ENCODE data around the gene L3MBTL4.

L3MBTL4 gene

DNA sequence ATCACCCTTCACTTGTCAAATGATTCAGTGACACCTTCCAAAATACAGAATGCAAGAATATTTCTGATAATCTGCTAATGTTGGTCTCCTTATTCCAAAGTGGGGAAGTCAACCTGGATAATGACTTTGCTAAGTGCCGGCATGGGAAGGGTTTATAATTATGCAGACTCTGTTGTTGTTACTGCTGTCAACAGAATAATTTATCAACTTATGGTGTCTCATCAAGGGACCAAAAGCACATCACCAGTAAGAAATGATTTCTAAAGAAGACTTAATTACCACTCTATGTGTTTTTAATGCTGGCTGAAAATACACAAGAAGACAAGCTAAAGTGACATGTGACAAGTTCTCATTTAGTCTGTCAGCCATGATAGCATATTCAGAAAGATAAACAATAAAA is 403.8 kb downstream of the L3MBTL4 start:
- H3K27me3 ChIP-seq (replicated peaks) = no peaks in the 10 kb centered on the region
- TF ChIP-seq, protein P1, sequence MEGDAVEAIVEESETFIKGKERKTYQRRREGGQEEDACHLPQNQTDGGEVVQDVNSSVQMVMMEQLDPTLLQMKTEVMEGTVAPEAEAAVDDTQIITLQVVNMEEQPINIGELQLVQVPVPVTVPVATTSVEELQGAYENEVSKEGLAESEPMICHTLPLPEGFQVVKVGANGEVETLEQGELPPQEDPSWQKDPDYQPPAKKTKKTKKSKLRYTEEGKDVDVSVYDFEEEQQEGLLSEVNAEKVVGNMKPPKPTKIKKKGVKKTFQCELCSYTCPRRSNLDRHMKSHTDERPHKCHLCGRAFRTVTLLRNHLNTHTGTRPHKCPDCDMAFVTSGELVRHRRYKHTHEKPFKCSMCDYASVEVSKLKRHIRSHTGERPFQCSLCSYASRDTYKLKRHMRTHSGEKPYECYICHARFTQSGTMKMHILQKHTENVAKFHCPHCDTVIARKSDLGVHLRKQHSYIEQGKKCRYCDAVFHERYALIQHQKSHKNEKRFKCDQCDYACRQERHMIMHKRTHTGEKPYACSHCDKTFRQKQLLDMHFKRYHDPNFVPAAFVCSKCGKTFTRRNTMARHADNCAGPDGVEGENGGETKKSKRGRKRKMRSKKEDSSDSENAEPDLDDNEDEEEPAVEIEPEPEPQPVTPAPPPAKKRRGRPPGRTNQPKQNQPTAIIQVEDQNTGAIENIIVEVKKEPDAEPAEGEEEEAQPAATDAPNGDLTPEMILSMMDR (IDR thresholded peaks at IDR 0.05; ENCODE audit: low read depth, low read length, missing control alignments) = no peak
- DNase-seq = no peak
- H3K36me3 ChIP-seq (replicated peaks) = no peaks in the 10 kb centered on the region
- H3K4me3 ChIP-seq (ENCODE audit: low read depth, low read length) = no peak overlapping the region
- in situ Hi-C loops (cut with HindIII; ENCODE audit: low pct_ligation_motif_present, low sequenced_read_pairs) = no loop called here
- no peak overlapping the region for H3K27ac ChIP-seq

DNA sequence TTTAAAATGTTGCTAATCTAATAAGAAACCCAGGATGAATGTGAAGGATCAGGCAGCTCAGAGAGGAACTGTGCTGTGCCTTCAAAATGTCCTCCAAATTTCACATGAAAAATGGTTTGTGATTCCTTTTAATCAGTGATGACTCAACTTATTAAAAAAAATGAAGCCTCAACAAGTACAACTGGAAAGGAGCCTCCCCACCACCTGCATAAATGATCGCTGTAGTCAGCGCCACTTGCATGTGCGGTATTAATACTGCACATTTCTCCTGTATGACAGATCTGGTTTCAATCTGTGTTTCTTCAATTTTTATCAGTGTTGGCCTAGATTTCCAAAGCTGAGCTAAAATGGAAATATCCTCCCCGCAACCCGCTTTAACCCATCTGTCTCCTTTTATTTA is 404.4 kb downstream of the L3MBTL4 start:
- no peaks in the 10 kb centered on the region for H3K36me3 ChIP-seq (replicated peaks)
- H3K27ac ChIP-seq = peak overlapping the region; percentile 56
- H3K27me3 ChIP-seq (replicated peaks) = no peaks in the 10 kb centered on the region
- DNase-seq = peak; percentile 35
- no peak overlapping the region for H3K4me3 ChIP-seq (ENCODE audit: low read depth, low read length)
- in situ Hi-C loops (cut with HindIII; ENCODE audit: low pct_ligation_motif_present, low sequenced_read_pairs) = no loop called here
- TF ChIP-seq, protein P1 (IDR thresholded peaks at IDR 0.05; ENCODE audit: low read depth, low read length, missing control alignments) = no peak

DNA sequence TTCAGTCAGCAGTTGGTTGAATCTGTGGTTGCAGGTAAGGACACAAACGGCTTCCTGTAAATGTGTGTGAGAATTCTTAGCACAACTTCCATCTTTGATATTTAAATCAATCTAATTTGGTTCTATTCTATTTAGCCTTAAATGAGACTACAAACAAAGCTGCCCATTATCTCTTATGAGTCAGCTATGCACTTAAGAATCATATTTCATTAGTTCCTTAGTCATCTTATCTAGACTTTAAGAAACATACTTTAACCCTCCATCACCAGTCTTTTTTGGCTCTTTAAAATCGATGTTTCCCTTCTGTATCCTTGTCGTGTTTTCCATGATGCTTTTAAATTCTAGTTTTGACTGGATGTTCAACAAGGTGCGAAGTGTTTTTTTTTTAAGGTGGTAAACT is 405.0 kb downstream of the L3MBTL4 start:
- no peaks in the 10 kb centered on the region for H3K27me3 ChIP-seq (replicated peaks)
- in situ Hi-C loops (cut with HindIII; ENCODE audit: low pct_ligation_motif_present, low sequenced_read_pairs) = no loop called here
- TF ChIP-seq, protein P1 (IDR thresholded peaks at IDR 0.05; ENCODE audit: low read depth, low read length, missing control alignments) = no peak
- no peak overlapping the region for H3K4me3 ChIP-seq (ENCODE audit: low read depth, low read length)
- DNase-seq = no peak
- peak overlapping the region; percentile 56 for H3K27ac ChIP-seq
- H3K36me3 ChIP-seq (replicated peaks) = no peaks in the 10 kb centered on the region

DNA sequence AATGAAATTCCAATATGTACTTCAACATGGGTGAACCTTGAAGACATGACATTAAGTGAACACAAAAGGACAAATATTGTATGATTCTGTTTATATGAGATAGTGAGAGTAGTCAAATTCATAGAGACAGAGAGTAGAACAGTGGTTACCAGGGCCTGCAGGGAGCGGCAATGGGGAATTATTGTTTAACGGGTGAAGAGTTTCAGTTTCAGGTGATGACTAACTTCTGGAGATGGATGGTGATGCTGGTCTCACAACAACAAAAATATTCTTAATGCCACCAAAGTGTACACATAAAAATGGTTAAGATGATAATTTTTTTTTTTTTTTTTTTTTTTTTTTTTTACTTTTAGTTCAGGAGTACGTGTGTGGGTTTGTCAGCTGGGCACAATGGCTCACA is 410.0 kb downstream of the L3MBTL4 start:
- Histone ChIP-seq H3K4me3 (ENCODE audit: low read depth, low read length) (no peak overlapping the region), H3K36me3 (replicated peaks) (no peaks in the 10 kb centered on the region), H3K27ac (no peak overlapping the region), H3K27me3 (replicated peaks) (no peaks in the 10 kb centered on the region)
- TF ChIP-seq, protein P1 (IDR thresholded peaks at IDR 0.05; ENCODE audit: low read depth, low read length, missing control alignments) = no peak
- no peak for DNase-seq
- in situ Hi-C loops (cut with HindIII; ENCODE audit: low pct_ligation_motif_present, low sequenced_read_pairs) = no loop called here

DNA sequence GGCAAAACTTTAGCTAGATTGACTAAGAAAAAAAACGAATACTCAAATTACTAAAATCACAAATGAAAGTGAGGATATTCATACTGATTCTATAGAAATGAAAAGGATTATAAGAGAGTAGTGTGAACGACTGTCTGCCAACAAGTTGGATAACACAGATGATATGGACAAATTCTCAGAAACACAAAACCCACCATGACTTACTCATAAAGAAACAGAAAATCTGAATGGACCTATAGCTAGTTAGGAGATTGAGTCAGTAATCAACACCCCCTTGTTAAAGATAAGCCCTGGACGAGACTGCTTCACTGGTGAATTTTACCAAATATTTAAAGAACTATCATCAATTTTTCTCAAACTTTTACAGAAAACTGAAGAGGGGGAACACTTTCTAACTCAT is 410.6 kb downstream of the L3MBTL4 start:
- TF ChIP-seq, protein P1 (IDR thresholded peaks at IDR 0.05; ENCODE audit: low read depth, low read length, missing control alignments) = no peak
- no peaks in the 10 kb centered on the region for H3K27me3 ChIP-seq (replicated peaks)
- in situ Hi-C loops (cut with HindIII; ENCODE audit: low pct_ligation_motif_present, low sequenced_read_pairs) = no loop called here
- H3K4me3 ChIP-seq (ENCODE audit: low read depth, low read length) = no peak overlapping the region
- no peak for DNase-seq
- H3K27ac ChIP-seq = no peak overlapping the region
- H3K36me3 ChIP-seq (replicated peaks) = no peaks in the 10 kb centered on the region

DNA sequence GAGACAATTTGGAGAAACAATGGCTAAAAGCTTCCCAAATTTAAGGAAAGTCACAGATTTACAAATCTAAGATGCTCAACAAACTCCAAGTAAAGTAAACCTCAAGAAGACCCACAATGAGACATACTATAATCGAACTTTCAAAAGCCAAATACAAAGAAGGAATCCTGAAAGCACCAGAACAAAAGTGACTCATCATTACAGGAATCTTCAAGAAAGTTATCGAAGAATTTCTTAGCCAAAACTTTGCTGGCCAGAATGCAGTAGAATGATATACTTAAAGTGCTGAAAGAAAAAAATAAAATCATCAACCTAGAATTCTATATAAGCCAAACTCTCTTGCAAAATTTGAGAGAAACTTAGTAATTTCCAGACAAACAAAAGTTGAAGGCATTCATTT is 412.8 kb downstream of the L3MBTL4 start:
- DNase-seq = no peak
- TF ChIP-seq, protein P1 (IDR thresholded peaks at IDR 0.05; ENCODE audit: low read depth, low read length, missing control alignments) = no peak
- no peak overlapping the region for H3K27ac ChIP-seq
- no peaks in the 10 kb centered on the region for H3K36me3 ChIP-seq (replicated peaks)
- in situ Hi-C loops (cut with HindIII; ENCODE audit: low pct_ligation_motif_present, low sequenced_read_pairs) = no loop called here
- H3K4me3 ChIP-seq (ENCODE audit: low read depth, low read length) = no peak overlapping the region
- no peaks in the 10 kb centered on the region for H3K27me3 ChIP-seq (replicated peaks)
